Keratinocyte (primary cell): ENCODE results near the gene UNG. TPM values are rescaled to one million over a fixed set of nuclear protein-coding genes. Genes with fewer than 3 reads are reported as not detected.

Source experiments
- DNase-seq: peaks from one replicate; pipeline ENCODE4 v3.0.0-alpha.2; 2011; ENCODE audit warnings: low read depth, missing footprints, low spot score
- FAIRE-seq: peaks from 2 replicates; lab custom pipeline; 2011; peaks lifted over from hg19 to GRCh38; lab: Jason Lieb, UNC
- H2AFZ ChIP-seq: 2 replicates; pipeline ENCODE4 v1.6.0; 2012; ENCODE audit warnings: low read length, control low read depth, inconsistent platforms; ENCODE audit not compliant: control insufficient read depth
- H3K27ac ChIP-seq: 2 replicates; pipeline ENCODE4 v1.5.1; 2011; ENCODE audit warnings: low read length; ENCODE audit not compliant: control insufficient read depth, insufficient read depth
- H3K27me3 ChIP-seq: 3 replicates; pipeline ENCODE4 v1.6.0; 2011; ENCODE audit warnings: low read length; ENCODE audit not compliant: control insufficient read depth, insufficient read depth; ENCODE audit errors: extremely low read depth
- H3K36me3 ChIP-seq, 2 experiments: 2 replicates in 1 of 2; 3 replicates in 1 of 2; pipeline ENCODE4 v1.5.1; 2011; ENCODE audit warnings: low read length in 2 of 2, mild to moderate bottlenecking in 1 of 2; ENCODE audit not compliant: control insufficient read depth in 2 of 2, insufficient read depth in 2 of 2; ENCODE audit errors: extremely low read depth in 1 of 2
- H3K4me1 ChIP-seq: 3 replicates; pipeline ENCODE4 v1.5.1; 2011; ENCODE audit warnings: low read length; ENCODE audit not compliant: control insufficient read depth, insufficient read depth; ENCODE audit errors: extremely low read depth
- H3K4me2 ChIP-seq: 3 replicates; pipeline ENCODE4 v1.6.0; 2011; ENCODE audit warnings: low read depth, low read length; ENCODE audit not compliant: control insufficient read depth, insufficient read depth; ENCODE audit errors: extremely low read depth
- H3K4me3 ChIP-seq, 3 experiments: fragments of 200-600 bp in 1 of 3; sonication (generic) in 1 of 3; 2 replicates in 2 of 3; 3 replicates in 1 of 3; pipeline ENCODE4 v1.5.1; 2011 to 2016; ENCODE audit warnings: low read length in 3 of 3, mild to moderate bottlenecking in 3 of 3, control low read depth in 2 of 3, inconsistent platforms in 1 of 3, low read depth in 1 of 3, mixed read lengths in 1 of 3, mixed run types in 1 of 3, moderate library complexity in 1 of 3; ENCODE audit not compliant: control insufficient read depth in 2 of 3, insufficient read depth in 2 of 3; ENCODE audit errors: extremely low read depth in 1 of 3
- H3K79me2 ChIP-seq: 2 replicates; pipeline ENCODE4 v1.6.0; 2012; ENCODE audit warnings: low read length; ENCODE audit not compliant: control insufficient read depth, insufficient read depth
- H3K9ac ChIP-seq: 3 replicates; pipeline ENCODE4 v1.6.0; 2011; ENCODE audit warnings: low read length; ENCODE audit not compliant: control insufficient read depth, insufficient read depth; ENCODE audit errors: extremely low read depth
- H3K9me1 ChIP-seq: 3 replicates; pipeline ENCODE4 v1.6.0; 2011; ENCODE audit warnings: low read length; ENCODE audit not compliant: control insufficient read depth, insufficient read depth; ENCODE audit errors: extremely low read depth
- H3K9me3 ChIP-seq: 2 replicates; pipeline ENCODE4 v1.5.1; 2012; ENCODE audit warnings: low read depth, low read length; ENCODE audit not compliant: control insufficient read depth
- H4K20me1 ChIP-seq: 3 replicates; pipeline ENCODE4 v1.6.0; 2011; ENCODE audit warnings: low read length; ENCODE audit not compliant: control insufficient read depth, insufficient read depth; ENCODE audit errors: extremely low read depth
- EZH2 ChIP-seq: IDR thresholded peaks from one replicate; pipeline ENCODE4 v1.6.1; 2012; ENCODE audit warnings: inconsistent platforms, mild to moderate bottlenecking, low read length, moderate library complexity
- dilution Hi-C: fragments of 300-500 bp; cut with MboI; formaldehyde crosslinking; loops from one replicate; pipeline ENCODE4 v1.7.0; 2020; ENCODE audit warnings: low sequenced_read_pairs; ENCODE audit not compliant: extremely low pct_ligation_motif_present
- polyA plus RNA-seq, 5 experiments: library from polyadenylated mRNA; depleted of rRNA in 3 of 5; stranded (reverse) in 3 of 5; stranded (forward) in 1 of 5; unstranded in 1 of 5; fragments of >200 nt; gene quantifications; 1 replicate in 1 of 5; 2 replicates in 3 of 5; 3 replicates in 1 of 5; pipeline versions ENCODE4 v1.2.1 to v1.2.3, GENCODE V29; 2011 to 2012; ENCODE audit warnings: missing spikeins in 2 of 5, low read depth in 1 of 5, low replicate concordance in 1 of 5
- TF ChIP-seq, protein P1 (sequence below), 3 experiments: IDR thresholded peaks in 1 of 3; conservative IDR thresholded peaks in 1 of 3; optimal IDR thresholded peaks in 1 of 3; 2 replicates in 2 of 3; 3 replicates in 1 of 3; pipeline versions ENCODE3 to v1.5.1; 2011; ENCODE audit warnings: low read length in 3 of 3, mild to moderate bottlenecking in 3 of 3, moderate library complexity in 2 of 3, control low read depth in 1 of 3, inconsistent platforms in 1 of 3; ENCODE audit not compliant: insufficient read depth in 2 of 3; ENCODE audit errors: extremely low read depth in 1 of 3

The UNG gene
- polyA plus RNA-seq, 1 donor (not counting 4 experiments of a cell fraction or from before 2014, with no cell fraction given): 26.3 TPM

DNA sequence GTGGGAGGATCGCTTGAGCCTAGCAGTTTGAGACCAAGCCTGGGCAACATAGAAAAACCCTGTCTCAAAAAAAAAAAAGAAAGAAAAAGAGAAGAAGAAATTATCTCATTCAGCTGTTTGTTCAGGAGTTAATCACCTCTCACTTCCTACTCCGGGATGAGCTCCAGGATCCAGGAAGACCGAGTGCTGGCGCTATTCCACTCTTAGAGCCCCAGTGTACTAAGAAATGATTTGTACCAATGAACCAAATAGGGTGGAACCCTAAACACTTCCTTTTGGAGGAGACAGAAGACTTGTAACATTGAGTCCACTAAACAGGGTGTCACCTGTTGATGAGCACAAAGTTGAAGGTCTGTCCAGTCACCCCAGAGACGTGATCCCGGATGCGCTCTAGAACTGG, 7.7 kb upstream of the UNG start:
- Histone ChIP-seq H3K27me3 (no peaks in the 10 kb centered on the region), H3K27ac (no peak overlapping the region), H3K9me1 (no peaks in the 10 kb centered on the region), H2AFZ (no peak overlapping the region), H3K79me2 (peaks cover 16% of the 10 kb centered on the region), H3K4me3 (no peak overlapping the region), H3K4me2 (no peak overlapping the region), H3K36me3 (peaks cover 8 to 10% of the 10 kb centered on the region in 2 experiments), H3K4me1 (peaks cover 12% of the 10 kb centered on the region), H3K9ac (no peak overlapping the region), H4K20me1 (no peaks in the 10 kb centered on the region), H3K9me3 (no peaks in the 10 kb centered on the region)
- dilution Hi-C loops: no loop called here
- TF ChIP-seq, protein P1, sequence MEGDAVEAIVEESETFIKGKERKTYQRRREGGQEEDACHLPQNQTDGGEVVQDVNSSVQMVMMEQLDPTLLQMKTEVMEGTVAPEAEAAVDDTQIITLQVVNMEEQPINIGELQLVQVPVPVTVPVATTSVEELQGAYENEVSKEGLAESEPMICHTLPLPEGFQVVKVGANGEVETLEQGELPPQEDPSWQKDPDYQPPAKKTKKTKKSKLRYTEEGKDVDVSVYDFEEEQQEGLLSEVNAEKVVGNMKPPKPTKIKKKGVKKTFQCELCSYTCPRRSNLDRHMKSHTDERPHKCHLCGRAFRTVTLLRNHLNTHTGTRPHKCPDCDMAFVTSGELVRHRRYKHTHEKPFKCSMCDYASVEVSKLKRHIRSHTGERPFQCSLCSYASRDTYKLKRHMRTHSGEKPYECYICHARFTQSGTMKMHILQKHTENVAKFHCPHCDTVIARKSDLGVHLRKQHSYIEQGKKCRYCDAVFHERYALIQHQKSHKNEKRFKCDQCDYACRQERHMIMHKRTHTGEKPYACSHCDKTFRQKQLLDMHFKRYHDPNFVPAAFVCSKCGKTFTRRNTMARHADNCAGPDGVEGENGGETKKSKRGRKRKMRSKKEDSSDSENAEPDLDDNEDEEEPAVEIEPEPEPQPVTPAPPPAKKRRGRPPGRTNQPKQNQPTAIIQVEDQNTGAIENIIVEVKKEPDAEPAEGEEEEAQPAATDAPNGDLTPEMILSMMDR (optimal IDR thresholded peaks at IDR 0.05 in 1 of 3, IDR thresholded peaks at IDR 0.05 in 1 of 3, conservative IDR thresholded peaks at IDR 0.05 in 1 of 3; ENCODE audit: extremely low read depth in 1 of 3, insufficient read depth in 2 of 3, low read length in 3 of 3): no peak
- no peak for TF ChIP-seq EZH2
- DNase-seq: no peak
- FAIRE-seq: no peak

DNA sequence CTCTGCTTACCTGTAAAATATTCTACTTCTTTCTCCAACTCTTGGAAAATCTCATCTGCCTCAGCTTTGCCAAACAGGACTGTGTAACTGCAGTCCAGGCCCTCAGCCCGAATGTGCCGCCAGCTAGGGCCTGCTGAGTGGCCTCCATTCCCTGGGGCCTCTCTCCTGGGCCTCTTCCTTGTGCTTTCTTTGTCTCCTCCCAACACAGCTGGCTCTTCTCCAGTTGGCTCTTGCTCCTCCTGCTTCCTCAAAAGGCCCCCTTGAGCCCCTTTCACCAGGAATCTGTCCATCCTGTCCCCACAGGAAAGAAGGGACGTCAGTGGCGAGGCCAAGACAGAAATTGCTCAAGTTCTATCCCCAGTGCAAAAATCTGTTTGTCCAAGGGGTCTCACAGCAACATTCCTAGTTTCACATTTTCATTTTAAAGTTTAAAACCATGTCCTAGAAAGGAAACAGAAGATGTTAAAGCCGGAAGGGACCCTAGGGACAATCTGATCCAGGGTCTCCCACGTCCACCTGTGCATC, 4.8 kb upstream of the UNG start:
- dilution Hi-C loops: no loop called here
- FAIRE-seq (no peak), DNase-seq (no peak)
- H3K4me2 ChIP-seq: peak overlapping the region; percentile 95
- H3K9me3 ChIP-seq: no peaks in the 10 kb centered on the region
- H3K4me1 ChIP-seq: peaks cover 12% of the 10 kb centered on the region
- H4K20me1 ChIP-seq: no peaks in the 10 kb centered on the region
- no peaks in the 10 kb centered on the region for H3K27me3 ChIP-seq
- peak overlapping the region; percentile 50 to 91 (median 87) for H3K4me3 ChIP-seq
- H3K9me1 ChIP-seq: no peaks in the 10 kb centered on the region
- peak overlapping the region; percentile 82 for H3K27ac ChIP-seq
- TF ChIP-seq, protein P1 (optimal IDR thresholded peaks at IDR 0.05 in 1 of 3, IDR thresholded peaks at IDR 0.05 in 1 of 3, conservative IDR thresholded peaks at IDR 0.05 in 1 of 3; ENCODE audit: extremely low read depth in 1 of 3, insufficient read depth in 2 of 3, low read length in 3 of 3): no peak
- TF ChIP-seq EZH2: no peak
- H3K36me3 ChIP-seq: peaks cover 4 to 5% of the 10 kb centered on the region in 2 experiments
- peak overlapping the region; percentile 82 for H3K9ac ChIP-seq
- peaks cover 16% of the 10 kb centered on the region for H3K79me2 ChIP-seq
- peak overlapping the region; percentile 91 for H2AFZ ChIP-seq
